Kidney (tissue), 14 donors: ENCODE results near the gene SLC15A1. TPM values are rescaled to one million over a fixed set of nuclear protein-coding genes. Genes with fewer than 3 reads are reported as not detected.

ENCODE experiments used
- DNase-seq, 5 donors: peaks; one replicate each; pipeline ENCODE4 v3.0.0-alpha.2; 2013 to 2020
- FAIRE-seq: peaks from 2 replicates; lab custom pipeline; 2012; peaks lifted over from hg19 to GRCh38; lab: Jason Lieb, UNC
- H3K27ac ChIP-seq, 2 donors: one replicate each; pipeline ENCODE4 v1.7.0; 2013; ENCODE audit warnings: low read depth in 2 of 2, low read length in 2 of 2, inconsistent platforms in 1 of 2
- H3K27me3 ChIP-seq: one replicate; pipeline ENCODE4 v1.7.1; 2013; ENCODE audit warnings: low read length, inconsistent platforms; ENCODE audit not compliant: control insufficient read depth, insufficient read depth
- H3K36me3 ChIP-seq, 3 donors: one replicate each; pipeline versions ENCODE4 v1.7.0 to v1.7.1; 2013; ENCODE audit warnings: low read length in 3 of 3, control low read depth in 1 of 3, inconsistent platforms in 1 of 3; ENCODE audit not compliant: insufficient read depth in 3 of 3, control insufficient read depth in 2 of 3
- H3K4me1 ChIP-seq, 3 donors: one replicate each; pipeline versions ENCODE4 v1.7.0 to v1.7.1; 2013; ENCODE audit warnings: low read length in 3 of 3, inconsistent platforms in 1 of 3, low read depth in 1 of 3; ENCODE audit not compliant: control insufficient read depth in 2 of 3, insufficient read depth in 2 of 3
- H3K4me3 ChIP-seq, 3 donors: one replicate each; pipeline versions ENCODE4 v1.7.0 to v1.8.1; 2013; ENCODE audit warnings: low read length in 3 of 3, control low read depth in 1 of 3, inconsistent platforms in 1 of 3
- H3K9ac ChIP-seq, 3 donors: one replicate each; pipeline versions ENCODE4 v1.7.0 to v1.7.1; 2013; ENCODE audit warnings: low read length in 3 of 3, control low read depth in 1 of 3, inconsistent platforms in 1 of 3
- H3K9me3 ChIP-seq, 3 donors: one replicate each; pipeline versions ENCODE4 v1.7.0 to v1.7.1; 2013; ENCODE audit warnings: low read length in 3 of 3, control low read depth in 1 of 3, inconsistent platforms in 1 of 3; ENCODE audit not compliant: control insufficient read depth in 2 of 3, insufficient read depth in 1 of 3
- intact Hi-C: fragments of 100-400 bp; cut with DNase I; formaldehyde crosslinking; loops from one replicate; pipeline ENCODE4 v1.11.1; 2022
- polyA plus RNA-seq: library from polyadenylated mRNA; stranded (reverse); fragments of 350-450 nt; fragmentation: Illumina TruSeq; extraction: RNeasy Lipid Tissue Mini Kit (QIAGEN cat#74804); gene quantifications from one replicate; pipeline ENCODE4 v1.2.3, GENCODE V29; 2014; ENCODE audit warnings: low read depth, low replicate concordance; ENCODE audit not compliant: insufficient read depth
- total RNA-seq: library from RNA; stranded (reverse); fragmentation: NEBNext Ultra II Directional; extraction: Animal tissue kit (Norgen Biotek cat#: 25700); gene quantifications from one replicate; pipeline ENCODE4 v1.2.1, GENCODE V29; 2021
- TF ChIP-seq, protein P1 (sequence below): IDR thresholded peaks from 3 replicates; pipeline ENCODE4 v1.5.1; 2012; ENCODE audit warnings: mild to moderate bottlenecking, moderate library complexity, borderline replicate concordance; ENCODE audit not compliant: insufficient read depth; ENCODE audit errors: extremely low read depth
- donor health status: control.
- donor health status: control.
- donor health status: control.
- donor health status: control.
- donor health status: control.
- donor health status: DM: yes; HTN: yes; CAD: no.
- donor health status: Normal renal cell carcinoma (clear cell type).

The SLC15A1 gene
- total and polyA plus RNA-seq, 2 donors from 2014 or later, result 5.6 to 10.2 TPM

DNA sequence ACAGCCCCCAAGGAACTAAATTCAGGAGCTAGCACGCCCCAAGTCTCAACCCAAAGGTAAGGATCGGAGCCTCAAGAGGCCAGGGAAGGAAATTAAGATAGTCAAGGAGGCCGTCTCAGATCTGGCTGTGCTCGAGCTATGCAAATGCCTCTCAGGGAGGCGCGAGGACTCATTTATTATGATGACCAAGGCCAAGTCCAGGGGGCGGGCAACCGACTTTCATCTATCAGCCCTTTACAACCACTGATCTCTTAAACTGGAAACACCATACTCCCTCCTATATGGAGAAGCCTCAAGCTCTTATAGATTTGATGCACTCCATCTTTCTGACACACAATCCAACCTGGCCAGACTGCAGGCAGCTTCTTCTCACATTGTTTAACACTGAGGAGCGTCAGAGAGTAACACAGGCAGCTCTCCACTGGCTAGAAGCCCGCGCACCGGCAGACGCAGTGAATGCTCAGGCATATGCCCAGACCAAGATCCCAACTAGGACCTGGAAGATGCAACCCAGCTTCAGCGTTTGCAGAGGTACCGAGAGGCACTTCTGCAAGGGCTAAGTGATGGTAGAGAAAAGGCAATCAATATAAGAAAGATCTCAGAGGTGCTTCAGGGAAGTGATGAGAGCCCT lies 9.6 kb upstream of the SLC15A1 start:
- intact Hi-C loops, result no loop called here
- FAIRE-seq, result no peak

DNA sequence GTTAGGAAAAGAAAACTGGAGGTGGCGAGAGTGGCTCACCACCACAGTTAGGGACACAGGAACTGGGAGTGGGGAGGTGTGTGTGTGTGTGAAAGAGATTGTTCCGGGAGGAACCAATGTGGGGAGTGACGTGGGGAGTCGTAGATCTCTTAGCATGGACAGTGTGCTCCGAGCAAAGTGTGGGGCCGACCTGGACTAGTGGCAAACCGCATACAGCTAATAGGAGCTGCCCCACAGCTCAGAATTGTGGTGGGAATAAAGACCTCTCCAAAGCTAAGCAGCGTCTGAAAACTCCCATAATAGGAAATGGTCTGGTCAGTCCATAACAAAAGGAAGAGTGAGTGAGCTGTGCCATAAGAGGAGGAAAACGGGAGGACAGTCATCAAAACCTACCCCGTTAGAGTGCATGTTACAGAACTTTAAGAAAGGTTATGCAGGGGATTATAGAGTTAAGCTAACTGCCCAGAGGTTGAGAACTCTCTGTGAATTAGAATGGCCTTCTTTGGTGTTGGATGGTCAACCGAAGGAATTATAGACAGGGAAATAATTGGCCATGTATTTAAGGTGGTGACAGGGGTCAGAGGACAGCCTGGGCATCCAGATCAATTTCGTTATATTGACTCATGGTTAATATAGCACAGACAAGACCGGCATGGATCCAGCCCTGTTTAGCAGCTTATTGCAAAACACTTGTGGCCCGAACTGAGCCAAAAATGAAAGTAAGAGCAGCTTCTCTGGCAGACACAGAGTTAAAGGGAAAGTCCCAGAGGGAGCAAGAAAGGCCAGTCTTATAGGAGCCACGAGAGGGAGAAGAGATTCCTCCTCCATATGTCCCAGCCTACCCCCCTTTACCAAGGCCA lies 8.9 kb upstream of the SLC15A1 start:
- Histone ChIP-seq H3K9ac (peak overlapping the region in 1 of 3 donors; percentile 26), H3K4me3 (peak overlapping the region; percentile 4 to 68 (median 61))

More for the DNA sequence above, 9.6 kb upstream of the SLC15A1 start:
- DNase-seq, result no peak
- no peaks in the 10 kb centered on the region for H3K9me3 ChIP-seq
- H3K27ac ChIP-seq, result no peak overlapping the region
- H3K4me3 ChIP-seq, result peak overlapping the region in 2 of 3 donors; percentile 61 to 68
- H3K27me3 ChIP-seq, result no peaks in the 10 kb centered on the region
- H3K9ac ChIP-seq, result no peak overlapping the region
- no peaks in the 10 kb centered on the region for H3K4me1 ChIP-seq
- TF ChIP-seq, protein P1, sequence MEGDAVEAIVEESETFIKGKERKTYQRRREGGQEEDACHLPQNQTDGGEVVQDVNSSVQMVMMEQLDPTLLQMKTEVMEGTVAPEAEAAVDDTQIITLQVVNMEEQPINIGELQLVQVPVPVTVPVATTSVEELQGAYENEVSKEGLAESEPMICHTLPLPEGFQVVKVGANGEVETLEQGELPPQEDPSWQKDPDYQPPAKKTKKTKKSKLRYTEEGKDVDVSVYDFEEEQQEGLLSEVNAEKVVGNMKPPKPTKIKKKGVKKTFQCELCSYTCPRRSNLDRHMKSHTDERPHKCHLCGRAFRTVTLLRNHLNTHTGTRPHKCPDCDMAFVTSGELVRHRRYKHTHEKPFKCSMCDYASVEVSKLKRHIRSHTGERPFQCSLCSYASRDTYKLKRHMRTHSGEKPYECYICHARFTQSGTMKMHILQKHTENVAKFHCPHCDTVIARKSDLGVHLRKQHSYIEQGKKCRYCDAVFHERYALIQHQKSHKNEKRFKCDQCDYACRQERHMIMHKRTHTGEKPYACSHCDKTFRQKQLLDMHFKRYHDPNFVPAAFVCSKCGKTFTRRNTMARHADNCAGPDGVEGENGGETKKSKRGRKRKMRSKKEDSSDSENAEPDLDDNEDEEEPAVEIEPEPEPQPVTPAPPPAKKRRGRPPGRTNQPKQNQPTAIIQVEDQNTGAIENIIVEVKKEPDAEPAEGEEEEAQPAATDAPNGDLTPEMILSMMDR, result no peak
- H3K36me3 ChIP-seq, result no peaks in the 10 kb centered on the region

DNA sequence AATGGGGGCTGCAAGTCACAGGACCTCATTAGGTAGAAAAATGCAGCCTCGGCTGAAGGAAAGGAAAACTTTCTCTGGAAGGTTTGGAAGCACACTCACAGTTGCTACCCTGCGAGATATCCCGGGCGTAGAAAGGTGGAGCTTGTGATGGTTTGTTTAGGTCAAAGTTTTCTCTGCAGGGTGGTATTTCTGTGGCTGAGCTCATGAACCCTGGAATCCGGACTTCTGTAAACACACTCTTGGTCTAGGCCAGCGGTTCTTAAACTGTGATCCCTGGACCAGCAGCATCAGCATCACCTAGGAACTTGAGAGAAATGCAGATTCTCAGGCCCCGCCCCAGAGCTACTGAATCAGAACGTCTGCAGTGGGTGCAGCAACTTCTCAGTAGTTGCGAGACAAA lies 3.3 kb upstream of the SLC15A1 start:
- intact Hi-C loops, result no loop called here
- FAIRE-seq, result no peak

More for the DNA sequence above, 8.9 kb upstream of the SLC15A1 start:
- Histone ChIP-seq H3K27me3 (no peaks in the 10 kb centered on the region), H3K36me3 (no peaks in the 10 kb centered on the region), H3K27ac (no peak overlapping the region), H3K9me3 (no peaks in the 10 kb centered on the region), H3K4me1 (no peaks in the 10 kb centered on the region)
- TF ChIP-seq, protein P1, result no peak
- FAIRE-seq (no peak), DNase-seq (no peak)
- intact Hi-C loops, result no loop called here

More for the DNA sequence above, 3.3 kb upstream of the SLC15A1 start:
- Histone ChIP-seq H3K27ac (no peak overlapping the region), H3K4me3 (no peak overlapping the region), H3K9me3 (no peaks in the 10 kb centered on the region), H3K9ac (no peak overlapping the region), H3K27me3 (peaks cover 3% of the 10 kb centered on the region), H3K36me3 (no peaks in the 10 kb centered on the region), H3K4me1 (peaks cover 0 to 4% (median 0%) of the 10 kb centered on the region in 3 donors)
- TF ChIP-seq, protein P1, result no peak
- no peak for DNase-seq
